Mononuclear cell (primary cell): Measurements from ENCODE around the gene MANEA. TPM values are rescaled to one million over a fixed set of nuclear protein-coding genes. Genes with fewer than 3 reads are reported as not detected.
"Not testable (repeated sequence)": the region's sequence is repeated elsewhere in the genome, so short reads cannot be mapped to it uniquely, and the experiment has no call there.

Experiments
- H3K27me3 ChIP-seq: 2 replicates; pipeline ENCODE4 v1.6.0; 2011; ENCODE audit warnings: low read length, control low read depth; ENCODE audit not compliant: insufficient read depth
- H3K4me1 ChIP-seq: 2 replicates; pipeline ENCODE4 v1.5.1; 2011; ENCODE audit warnings: mild to moderate bottlenecking, low read length, control low read depth; ENCODE audit not compliant: insufficient read depth
- H3K4me3 ChIP-seq: 2 replicates; pipeline ENCODE4 v1.5.1; 2011; ENCODE audit warnings: mild to moderate bottlenecking, low read length, moderate library complexity
- H3K9me3 ChIP-seq: 2 replicates; pipeline ENCODE4 v1.5.1; 2011; ENCODE audit warnings: low read depth, mild to moderate bottlenecking, control low read depth, low read length
- total RNA-seq: library from RNA; depleted of rRNA; stranded (reverse); fragments of >200 nt; gene quantifications from one replicate; pipeline ENCODE4 v1.2.3, GENCODE V29; 2012

The MANEA gene, protein sequence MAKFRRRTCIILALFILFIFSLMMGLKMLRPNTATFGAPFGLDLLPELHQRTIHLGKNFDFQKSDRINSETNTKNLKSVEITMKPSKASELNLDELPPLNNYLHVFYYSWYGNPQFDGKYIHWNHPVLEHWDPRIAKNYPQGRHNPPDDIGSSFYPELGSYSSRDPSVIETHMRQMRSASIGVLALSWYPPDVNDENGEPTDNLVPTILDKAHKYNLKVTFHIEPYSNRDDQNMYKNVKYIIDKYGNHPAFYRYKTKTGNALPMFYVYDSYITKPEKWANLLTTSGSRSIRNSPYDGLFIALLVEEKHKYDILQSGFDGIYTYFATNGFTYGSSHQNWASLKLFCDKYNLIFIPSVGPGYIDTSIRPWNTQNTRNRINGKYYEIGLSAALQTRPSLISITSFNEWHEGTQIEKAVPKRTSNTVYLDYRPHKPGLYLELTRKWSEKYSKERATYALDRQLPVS
- total RNA-seq, result 5.5 TPM

DNA sequence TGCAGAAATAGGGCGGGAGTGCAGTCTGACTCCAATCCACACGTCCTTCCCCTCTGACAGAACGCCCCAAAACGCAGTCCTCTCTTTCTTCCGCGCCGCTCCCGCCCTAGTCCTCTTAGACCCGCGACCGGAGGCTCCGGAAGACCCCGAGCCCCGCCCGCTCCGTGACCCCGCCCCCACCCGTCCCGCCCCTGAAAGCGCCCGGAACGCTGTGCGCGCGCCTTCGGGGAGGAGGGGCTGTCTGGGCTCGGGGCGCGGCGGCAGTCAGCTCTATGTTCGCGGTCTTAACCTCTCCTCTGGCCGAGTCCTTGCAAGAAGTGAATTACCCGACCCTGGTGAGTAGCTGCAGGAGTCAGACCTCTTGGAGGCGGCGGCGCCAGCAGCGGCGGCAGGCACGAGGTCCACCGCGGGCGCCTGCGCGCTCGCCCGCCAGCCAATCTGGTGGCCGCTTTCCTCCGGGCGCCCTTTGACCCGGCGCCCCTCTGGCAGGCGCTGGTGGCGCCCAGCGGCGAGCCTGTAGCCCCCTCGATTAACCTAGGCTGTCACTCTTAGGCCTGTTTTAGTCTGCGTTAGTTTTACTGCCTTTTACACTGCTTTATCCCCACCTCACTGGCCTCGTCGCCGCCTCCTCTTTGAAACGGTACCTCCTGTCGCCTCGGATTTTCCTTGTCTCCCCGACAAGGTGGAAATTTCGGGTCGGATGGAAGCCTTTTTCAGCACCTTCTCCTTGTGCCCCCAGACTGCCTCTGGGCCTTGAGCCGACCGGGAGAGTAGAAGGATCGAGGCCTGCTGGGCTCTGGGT, at the start of gene MANEA:
Gene MANEA, plus strand, starts transcription at position 232 of the 802 bp plus-strand sequence. CDS start 8,905 bp downstream, outside the sequence.
- Histone ChIP-seq H3K4me3 (peak within 1 kb of the TSS; percentile 82), H3K27me3 (no peaks in the 10 kb centered on the region), H3K4me1 (peaks cover 14% of the 10 kb centered on the region), H3K9me3 (no peaks in the 10 kb centered on the region)

GRCh38 chr6:95529762-95530161, 47.6 kb upstream of the MANEA start:
- no peaks in the 10 kb centered on the region for H3K27me3 ChIP-seq
- no peak overlapping the region for H3K4me3 ChIP-seq
- no peaks in the 10 kb centered on the region for H3K4me1 ChIP-seq
- no peaks in the 10 kb centered on the region for H3K9me3 ChIP-seq

DNA sequence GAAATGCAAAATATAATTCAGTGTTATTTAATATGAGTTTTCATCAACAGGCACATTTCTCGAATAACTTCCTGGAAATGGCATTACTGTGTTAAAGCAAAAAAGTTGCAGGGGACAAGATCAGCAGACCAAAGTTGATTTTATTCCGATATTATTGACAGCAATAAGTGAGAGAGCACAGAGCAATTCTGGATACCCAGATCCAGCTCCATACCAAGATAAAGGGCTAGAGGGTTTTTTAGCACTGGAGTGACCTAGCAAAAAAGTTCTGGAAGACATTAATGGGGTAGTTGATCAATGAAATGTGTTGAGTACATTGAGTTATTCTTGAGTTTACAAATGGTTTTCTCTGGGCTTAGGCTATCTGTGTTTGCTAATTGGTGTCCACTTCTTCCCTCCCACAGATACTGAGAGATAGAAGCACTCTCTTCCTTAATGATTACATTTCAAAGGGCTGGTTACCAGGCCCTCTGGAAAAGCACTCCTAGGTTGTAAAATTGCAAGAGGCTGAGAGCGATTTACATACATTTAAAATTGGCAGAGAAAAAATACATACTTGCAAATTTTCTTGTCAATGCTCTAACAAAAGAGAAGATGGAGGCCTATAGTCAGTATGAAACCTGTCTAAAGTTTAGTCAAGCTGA, 47.0 kb upstream of the MANEA start:
- no peaks in the 10 kb centered on the region for H3K9me3 ChIP-seq
- H3K27me3 ChIP-seq, result no peaks in the 10 kb centered on the region
- H3K4me3 ChIP-seq, result no peak overlapping the region
- no peaks in the 10 kb centered on the region for H3K4me1 ChIP-seq

GRCh38 chr6:95543798-95544197, 33.5 kb upstream of the MANEA start:
- H3K4me1 ChIP-seq, result no peaks in the 10 kb centered on the region
- no peak overlapping the region for H3K4me3 ChIP-seq
- H3K9me3 ChIP-seq, result peaks cover 2% of the 10 kb centered on the region
- no peaks in the 10 kb centered on the region for H3K27me3 ChIP-seq

GRCh38 chr6:95544517-95545225, 32.7 kb upstream of the MANEA start:
- no peaks in the 10 kb centered on the region for H3K4me1 ChIP-seq
- H3K9me3 ChIP-seq, result no peaks in the 10 kb centered on the region
- no peaks in the 10 kb centered on the region for H3K27me3 ChIP-seq

DNA sequence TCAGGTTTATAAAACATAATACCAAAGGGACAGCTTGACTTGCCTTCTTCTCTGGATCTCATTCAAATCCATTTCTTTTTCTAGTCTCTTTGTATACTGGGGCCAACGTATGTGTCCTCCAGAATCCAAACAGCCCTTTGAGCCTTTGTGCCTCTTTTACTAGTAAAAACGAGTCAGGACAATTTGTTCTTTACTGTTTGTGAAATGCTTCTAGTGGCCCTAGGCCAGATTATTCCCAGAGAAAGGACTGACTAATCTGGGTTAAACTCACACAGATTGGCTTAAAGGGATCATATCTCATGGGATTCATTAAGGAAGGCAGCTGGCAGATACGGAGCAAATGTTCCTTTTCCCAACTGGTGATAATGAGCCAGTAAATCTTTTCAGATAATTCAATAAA, 32.1 kb upstream of the MANEA start:
- no peaks in the 10 kb centered on the region for H3K27me3 ChIP-seq
- H3K4me1 ChIP-seq, result no peaks in the 10 kb centered on the region
- H3K9me3 ChIP-seq, result no peaks in the 10 kb centered on the region
- no peak overlapping the region for H3K4me3 ChIP-seq

More at GRCh38 chr6:95544517-95545225, 32.7 kb upstream of the MANEA start:
- H3K4me3 ChIP-seq, result no peak overlapping the region

GRCh38 chr6:95545686-95546085, 31.6 kb upstream of the MANEA start:
- Histone ChIP-seq H3K4me3 (no peak overlapping the region), H3K9me3 (no peaks in the 10 kb centered on the region), H3K4me1 (no peaks in the 10 kb centered on the region), H3K27me3 (no peaks in the 10 kb centered on the region)

- H3K9me3 ChIP-seq, result no peaks in the 10 kb centered on the region
- H3K4me1 ChIP-seq, result no peaks in the 10 kb centered on the region
- H3K27me3 ChIP-seq, result no peaks in the 10 kb centered on the region
- H3K4me3 ChIP-seq, result no peak overlapping the region
Observed at GRCh38 chr6:95546148-95546547, 31.2 kb upstream of the MANEA start.

- H3K27me3 ChIP-seq, result no peaks in the 10 kb centered on the region
- no peak overlapping the region for H3K4me3 ChIP-seq
- no peaks in the 10 kb centered on the region for H3K4me1 ChIP-seq
- H3K9me3 ChIP-seq, result no peaks in the 10 kb centered on the region
Observed at GRCh38 chr6:95547043-95547442, 30.3 kb upstream of the MANEA start.

- Histone ChIP-seq H3K27me3 (no peaks in the 10 kb centered on the region), H3K4me1 (no peaks in the 10 kb centered on the region), H3K4me3 (no peak overlapping the region), H3K9me3 (no peaks in the 10 kb centered on the region)
Observed at GRCh38 chr6:95548188-95548786, 29.0 kb upstream of the MANEA start.

- Histone ChIP-seq H3K4me1 (no peaks in the 10 kb centered on the region), H3K9me3 (no peaks in the 10 kb centered on the region)
Observed at GRCh38 chr6:95551678-95552324, 25.5 kb upstream of the MANEA start.

DNA sequence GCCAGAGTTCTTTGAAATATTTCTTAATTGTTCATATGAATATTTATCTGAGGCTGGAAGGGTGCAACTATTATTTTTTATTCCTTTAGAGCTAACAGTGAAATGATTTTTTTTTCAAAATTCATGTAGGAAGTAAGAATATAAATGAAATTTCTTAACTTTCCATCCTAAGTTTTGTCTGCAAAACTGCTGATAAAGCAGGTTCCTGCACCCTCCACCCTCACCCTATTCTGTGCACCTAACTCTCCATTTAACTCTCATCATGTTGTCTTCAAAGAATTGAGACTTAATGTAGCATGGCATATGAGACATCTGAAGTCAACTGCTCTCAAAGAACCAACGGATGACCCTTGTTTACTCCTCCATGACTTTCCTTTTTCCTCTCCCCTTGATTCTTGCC, 23.5 kb upstream of the MANEA start:
- Histone ChIP-seq H3K27me3 (no peaks in the 10 kb centered on the region), H3K4me3 (no peak overlapping the region), H3K9me3 (no peaks in the 10 kb centered on the region), H3K4me1 (no peaks in the 10 kb centered on the region)

More at GRCh38 chr6:95551678-95552324, 25.5 kb upstream of the MANEA start:
- H3K27me3 ChIP-seq, result no peaks in the 10 kb centered on the region
- no peak overlapping the region for H3K4me3 ChIP-seq

GRCh38 chr6:95560956-95561355, 16.4 kb upstream of the MANEA start:
- H3K9me3 ChIP-seq, H3K27me3 ChIP-seq, H3K4me3 ChIP-seq, H3K4me1 ChIP-seq: not testable (repeated sequence)

DNA sequence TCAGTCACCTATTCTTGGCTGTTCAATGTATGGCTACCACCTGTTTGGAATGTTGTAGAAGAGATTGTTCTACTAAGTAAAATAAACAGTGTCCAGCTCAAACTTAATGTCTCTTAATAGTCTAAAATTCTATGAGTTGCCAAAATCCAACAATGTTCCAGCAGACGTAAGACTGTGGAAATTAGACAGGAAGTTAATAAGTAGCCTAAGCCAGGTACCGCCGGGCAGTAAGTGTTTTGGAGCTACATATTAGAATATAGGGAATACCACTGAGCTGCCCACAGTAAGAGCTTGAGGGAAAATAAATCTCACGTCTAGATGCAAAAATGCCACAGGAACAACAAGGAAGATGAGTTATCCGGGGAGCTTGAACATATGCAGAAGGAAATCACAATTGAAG, 7.8 kb upstream of the MANEA start:
- H3K4me3 ChIP-seq, result no peak overlapping the region
- H3K4me1 ChIP-seq, result peaks cover 16% of the 10 kb centered on the region
- H3K9me3 ChIP-seq, result no peaks in the 10 kb centered on the region
- H3K27me3 ChIP-seq, result no peaks in the 10 kb centered on the region
